Liver (tissue), 3 donors: Measurements from ENCODE around the gene NOX4.

Experiments used
- SP1 ChIP-seq: IDR thresholded peaks from 2 replicates; pipeline ENCODE4 v1.6.1; 2018; ENCODE audit warnings: antibody characterized with exemption, mild to moderate bottlenecking
- YY1 ChIP-seq: IDR thresholded peaks from 2 replicates; pipeline ENCODE4 v1.6.1; 2016; ENCODE audit warnings: antibody characterized with exemption, mild to moderate bottlenecking
- TF ChIP-seq, protein P1 (sequence below): IDR thresholded peaks from 2 replicates; pipeline ENCODE4 v1.6.1; 2016; ENCODE audit warnings: antibody characterized with exemption
- TF ChIP-seq, protein P2 (sequence below): fragments of 150-350 bp; IDR thresholded peaks from 2 replicates; pipeline ENCODE4 v1.5.1; 2017; ENCODE audit warnings: improper control_type of control experiment, low read depth, low read length; ENCODE audit not compliant: missing input control
- TF ChIP-seq, protein P3 (sequence below): IDR thresholded peaks from 2 replicates; pipeline ENCODE4 v1.6.1; 2016; ENCODE audit warnings: antibody characterized with exemption, mild to moderate bottlenecking
- donor health status: healthy.
- donor health status: healthy.

DNA sequence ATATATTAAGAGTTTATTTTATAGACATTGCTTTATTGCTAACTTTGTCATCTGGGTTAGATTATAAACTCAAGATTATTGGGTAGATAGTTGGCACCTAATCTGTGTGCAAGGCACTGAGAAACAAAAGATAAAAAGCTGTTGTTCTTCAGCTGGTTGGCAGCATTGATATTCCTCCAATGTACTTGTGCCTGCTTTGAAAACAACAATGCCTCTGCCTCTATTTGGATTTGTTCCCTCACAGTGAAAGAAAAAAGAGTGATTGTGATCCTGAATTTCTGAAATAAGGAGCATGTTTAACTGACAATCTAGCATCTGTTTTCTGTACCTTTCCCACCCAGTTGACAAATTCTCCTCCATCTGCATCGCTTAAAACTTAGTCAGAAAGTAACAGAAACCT, 215.2 kb downstream of the NOX4 start:
- TF ChIP-seq, protein P1, sequence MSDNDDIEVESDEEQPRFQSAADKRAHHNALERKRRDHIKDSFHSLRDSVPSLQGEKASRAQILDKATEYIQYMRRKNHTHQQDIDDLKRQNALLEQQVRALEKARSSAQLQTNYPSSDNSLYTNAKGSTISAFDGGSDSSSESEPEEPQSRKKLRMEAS: no peak
- TF ChIP-seq, protein P2, sequence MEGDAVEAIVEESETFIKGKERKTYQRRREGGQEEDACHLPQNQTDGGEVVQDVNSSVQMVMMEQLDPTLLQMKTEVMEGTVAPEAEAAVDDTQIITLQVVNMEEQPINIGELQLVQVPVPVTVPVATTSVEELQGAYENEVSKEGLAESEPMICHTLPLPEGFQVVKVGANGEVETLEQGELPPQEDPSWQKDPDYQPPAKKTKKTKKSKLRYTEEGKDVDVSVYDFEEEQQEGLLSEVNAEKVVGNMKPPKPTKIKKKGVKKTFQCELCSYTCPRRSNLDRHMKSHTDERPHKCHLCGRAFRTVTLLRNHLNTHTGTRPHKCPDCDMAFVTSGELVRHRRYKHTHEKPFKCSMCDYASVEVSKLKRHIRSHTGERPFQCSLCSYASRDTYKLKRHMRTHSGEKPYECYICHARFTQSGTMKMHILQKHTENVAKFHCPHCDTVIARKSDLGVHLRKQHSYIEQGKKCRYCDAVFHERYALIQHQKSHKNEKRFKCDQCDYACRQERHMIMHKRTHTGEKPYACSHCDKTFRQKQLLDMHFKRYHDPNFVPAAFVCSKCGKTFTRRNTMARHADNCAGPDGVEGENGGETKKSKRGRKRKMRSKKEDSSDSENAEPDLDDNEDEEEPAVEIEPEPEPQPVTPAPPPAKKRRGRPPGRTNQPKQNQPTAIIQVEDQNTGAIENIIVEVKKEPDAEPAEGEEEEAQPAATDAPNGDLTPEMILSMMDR: no peak
- TF ChIP-seq, protein P3, sequence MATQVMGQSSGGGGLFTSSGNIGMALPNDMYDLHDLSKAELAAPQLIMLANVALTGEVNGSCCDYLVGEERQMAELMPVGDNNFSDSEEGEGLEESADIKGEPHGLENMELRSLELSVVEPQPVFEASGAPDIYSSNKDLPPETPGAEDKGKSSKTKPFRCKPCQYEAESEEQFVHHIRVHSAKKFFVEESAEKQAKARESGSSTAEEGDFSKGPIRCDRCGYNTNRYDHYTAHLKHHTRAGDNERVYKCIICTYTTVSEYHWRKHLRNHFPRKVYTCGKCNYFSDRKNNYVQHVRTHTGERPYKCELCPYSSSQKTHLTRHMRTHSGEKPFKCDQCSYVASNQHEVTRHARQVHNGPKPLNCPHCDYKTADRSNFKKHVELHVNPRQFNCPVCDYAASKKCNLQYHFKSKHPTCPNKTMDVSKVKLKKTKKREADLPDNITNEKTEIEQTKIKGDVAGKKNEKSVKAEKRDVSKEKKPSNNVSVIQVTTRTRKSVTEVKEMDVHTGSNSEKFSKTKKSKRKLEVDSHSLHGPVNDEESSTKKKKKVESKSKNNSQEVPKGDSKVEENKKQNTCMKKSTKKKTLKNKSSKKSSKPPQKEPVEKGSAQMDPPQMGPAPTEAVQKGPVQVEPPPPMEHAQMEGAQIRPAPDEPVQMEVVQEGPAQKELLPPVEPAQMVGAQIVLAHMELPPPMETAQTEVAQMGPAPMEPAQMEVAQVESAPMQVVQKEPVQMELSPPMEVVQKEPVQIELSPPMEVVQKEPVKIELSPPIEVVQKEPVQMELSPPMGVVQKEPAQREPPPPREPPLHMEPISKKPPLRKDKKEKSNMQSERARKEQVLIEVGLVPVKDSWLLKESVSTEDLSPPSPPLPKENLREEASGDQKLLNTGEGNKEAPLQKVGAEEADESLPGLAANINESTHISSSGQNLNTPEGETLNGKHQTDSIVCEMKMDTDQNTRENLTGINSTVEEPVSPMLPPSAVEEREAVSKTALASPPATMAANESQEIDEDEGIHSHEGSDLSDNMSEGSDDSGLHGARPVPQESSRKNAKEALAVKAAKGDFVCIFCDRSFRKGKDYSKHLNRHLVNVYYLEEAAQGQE: no peak
- TF ChIP-seq YY1 (no peak), SP1 (no peak)
